HCEC 1CT (cell line): Measurements from ENCODE around the gene PDS5B.
"Not testable (repeated sequence)": the region's sequence is repeated elsewhere in the genome, so short reads cannot be mapped to it uniquely, and the experiment has no call there.

Source experiments
- DNase-seq: peaks from one replicate; pipeline ENCODE4 v3.0.0-alpha.2; 2017

Gene PDS5B

GRCh38 chr13:32586080-32586900, at the start of gene PDS5B:
Gene PDS5B, plus strand, starts transcription at chr13:32586452. Its CDS starts 62,321 bp downstream, at chr13:32648773.
- peak; percentile 94 for DNase-seq

GRCh38 chr13:32537580-32538142, 48.6 kb upstream of the PDS5B start:
- no peak for DNase-seq

GRCh38 chr13:32538143-32538620, 48.1 kb upstream of the PDS5B start:
- DNase-seq = peak; percentile 27

- peak; percentile 98 for DNase-seq
Observed at GRCh38 chr13:32538621-32539246, 47.5 kb upstream of the PDS5B start, which contains the start of gene N4BP2L2. Gene N4BP2L2, minus strand, starts transcription at chr13:32538795. Its CDS starts 1,768 bp downstream, at chr13:32537027.

- no peak for DNase-seq
Observed at GRCh38 chr13:32542221-32542620, 44.0 kb upstream of the PDS5B start.

GRCh38 chr13:32545083-32545482, 41.2 kb upstream of the PDS5B start:
- DNase-seq = no peak

- no peak for DNase-seq
Observed at GRCh38 chr13:32548837-32549236, 37.4 kb upstream of the PDS5B start.

- DNase-seq = no peak
Observed at GRCh38 chr13:32549788-32550187, 36.5 kb upstream of the PDS5B start.

- no peak for DNase-seq
Observed at GRCh38 chr13:32553720-32554119, 32.5 kb upstream of the PDS5B start.

- DNase-seq = no peak
Observed at GRCh38 chr13:32555613-32556012, 30.6 kb upstream of the PDS5B start.

GRCh38 chr13:32560842-32561241, 25.4 kb upstream of the PDS5B start:
- not testable (repeated sequence) for DNase-seq

GRCh38 chr13:32575687-32576086, 10.6 kb upstream of the PDS5B start:
- DNase-seq = not testable (repeated sequence)

- DNase-seq = no peak
Observed at GRCh38 chr13:32577032-32577431, 9.2 kb upstream of the PDS5B start.

GRCh38 chr13:32581177-32581786, 5.0 kb upstream of the PDS5B start:
- DNase-seq = peak; percentile 31

GRCh38 chr13:32582281-32582680, 4.0 kb upstream of the PDS5B start:
- DNase-seq = no peak

- DNase-seq = no peak
Observed at GRCh38 chr13:32582991-32583390, 3.3 kb upstream of the PDS5B start.

GRCh38 chr13:32585550-32586079, 637 bp upstream of the PDS5B start:
- DNase-seq = no peak

- peak; percentile 61 for DNase-seq
Observed at GRCh38 chr13:32587011-32587810, 959 bp downstream of the PDS5B start.

- DNase-seq = peak; percentile 29
Observed at GRCh38 chr13:32587811-32588170, 1.5 kb downstream of the PDS5B start.

- DNase-seq = no peak
Observed at GRCh38 chr13:32588736-32589135, 2.5 kb downstream of the PDS5B start.

GRCh38 chr13:32589471-32589870, 3.2 kb downstream of the PDS5B start:
- no peak for DNase-seq

- no peak for DNase-seq
Observed at GRCh38 chr13:32590266-32590665, 4.0 kb downstream of the PDS5B start.
